ENCODE measurements around the gene AKAP11. TPM values are rescaled to one million over a fixed set of nuclear protein-coding genes. Genes with fewer than 3 reads are reported as not detected.

Gene AKAP11
- total RNA-seq, 1 donor from 2014 or later, result 30.6 TPM

DNA sequence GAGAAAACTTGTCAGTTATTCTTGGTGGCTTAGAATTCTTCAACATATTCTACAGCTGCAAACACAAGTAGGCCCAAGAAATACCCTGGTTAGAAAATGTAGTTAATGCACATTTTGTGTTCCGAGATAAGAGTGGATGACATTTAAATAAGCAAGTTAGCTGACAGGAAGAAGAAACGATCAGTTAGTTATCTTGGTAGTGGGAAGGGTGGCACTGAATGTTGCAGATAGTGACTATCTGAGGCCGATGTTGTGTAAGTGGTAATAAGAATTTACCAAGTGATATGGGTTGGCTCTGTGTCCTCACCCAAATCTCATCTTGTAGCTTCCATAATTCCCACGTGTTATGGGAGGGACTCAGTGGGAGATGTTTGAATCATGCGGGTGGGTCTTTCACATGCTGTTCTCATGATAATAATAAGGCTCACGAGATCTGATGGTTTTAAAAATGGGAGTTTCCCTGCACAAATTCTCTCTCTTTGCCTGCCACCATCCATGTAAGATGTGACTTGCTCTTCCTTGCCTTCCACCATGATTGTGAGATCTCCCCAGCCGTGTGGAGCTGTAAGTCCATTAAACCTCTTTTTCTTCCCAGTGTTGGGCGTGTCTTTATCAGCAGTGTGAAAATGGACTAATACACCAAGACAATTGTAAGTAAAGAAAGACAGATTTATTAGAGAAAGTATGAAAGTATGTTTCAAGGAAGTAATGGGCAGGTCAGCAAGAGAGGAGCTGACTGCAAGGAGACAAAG, 10.9 kb upstream of the AKAP11 start:
- no peak for DNase-seq (ENCODE audit: low spot score, unreplicated experiment)
- H3K27me3 Mint-ChIP-seq, result no peaks in the 10 kb centered on the region
- H3K36me3 Mint-ChIP-seq (ENCODE audit: insufficient read depth), result peaks cover 2% of the 10 kb centered on the region
- H3K4me1 Mint-ChIP-seq (ENCODE audit: low read depth), result no peaks in the 10 kb centered on the region
- H3K27ac Mint-ChIP-seq, result no peak overlapping the region
- H3K9me3 Mint-ChIP-seq (ENCODE audit: low read depth), result peaks cover 12% of the 10 kb centered on the region
- no peak overlapping the region for H3K4me3 Mint-ChIP-seq (ENCODE audit: low read depth)
- TF ChIP-seq, protein P1, sequence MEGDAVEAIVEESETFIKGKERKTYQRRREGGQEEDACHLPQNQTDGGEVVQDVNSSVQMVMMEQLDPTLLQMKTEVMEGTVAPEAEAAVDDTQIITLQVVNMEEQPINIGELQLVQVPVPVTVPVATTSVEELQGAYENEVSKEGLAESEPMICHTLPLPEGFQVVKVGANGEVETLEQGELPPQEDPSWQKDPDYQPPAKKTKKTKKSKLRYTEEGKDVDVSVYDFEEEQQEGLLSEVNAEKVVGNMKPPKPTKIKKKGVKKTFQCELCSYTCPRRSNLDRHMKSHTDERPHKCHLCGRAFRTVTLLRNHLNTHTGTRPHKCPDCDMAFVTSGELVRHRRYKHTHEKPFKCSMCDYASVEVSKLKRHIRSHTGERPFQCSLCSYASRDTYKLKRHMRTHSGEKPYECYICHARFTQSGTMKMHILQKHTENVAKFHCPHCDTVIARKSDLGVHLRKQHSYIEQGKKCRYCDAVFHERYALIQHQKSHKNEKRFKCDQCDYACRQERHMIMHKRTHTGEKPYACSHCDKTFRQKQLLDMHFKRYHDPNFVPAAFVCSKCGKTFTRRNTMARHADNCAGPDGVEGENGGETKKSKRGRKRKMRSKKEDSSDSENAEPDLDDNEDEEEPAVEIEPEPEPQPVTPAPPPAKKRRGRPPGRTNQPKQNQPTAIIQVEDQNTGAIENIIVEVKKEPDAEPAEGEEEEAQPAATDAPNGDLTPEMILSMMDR (IDR thresholded peaks at IDR 0.05; ENCODE audit: unreplicated experiment), result no peak

DNA sequence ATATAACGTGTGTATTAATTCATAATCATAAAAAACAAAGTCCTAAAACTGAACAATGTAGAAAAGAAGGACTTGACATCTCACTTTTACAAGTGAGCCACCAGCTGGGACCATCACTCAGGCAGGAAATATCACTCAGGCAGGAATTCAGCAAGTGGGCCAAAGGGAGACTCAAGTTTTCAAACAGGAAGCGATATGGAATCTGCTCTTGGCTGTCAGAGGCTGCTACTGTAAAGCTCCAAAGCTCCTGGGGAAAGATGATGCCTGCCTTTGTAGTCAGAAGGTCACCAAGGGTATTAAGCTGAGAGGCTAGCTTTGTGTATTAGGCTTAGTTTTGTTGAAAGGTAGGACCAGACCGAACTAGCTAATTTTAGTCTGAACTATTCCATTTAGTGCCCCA, 5.5 kb upstream of the AKAP11 start:
- Mint-ChIP-seq H3K4me3 (ENCODE audit: low read depth) (no peak overlapping the region), H3K9me3 (ENCODE audit: low read depth) (peaks cover 15% of the 10 kb centered on the region), H3K27me3 (peaks cover 3% of the 10 kb centered on the region), H3K36me3 (ENCODE audit: insufficient read depth) (peaks cover 9% of the 10 kb centered on the region), H3K27ac (no peak overlapping the region), H3K4me1 (ENCODE audit: low read depth) (peaks cover 3% of the 10 kb centered on the region)
- no peak for DNase-seq (ENCODE audit: low spot score, unreplicated experiment)
- TF ChIP-seq, protein P1 (IDR thresholded peaks at IDR 0.05; ENCODE audit: unreplicated experiment), result no peak

DNA sequence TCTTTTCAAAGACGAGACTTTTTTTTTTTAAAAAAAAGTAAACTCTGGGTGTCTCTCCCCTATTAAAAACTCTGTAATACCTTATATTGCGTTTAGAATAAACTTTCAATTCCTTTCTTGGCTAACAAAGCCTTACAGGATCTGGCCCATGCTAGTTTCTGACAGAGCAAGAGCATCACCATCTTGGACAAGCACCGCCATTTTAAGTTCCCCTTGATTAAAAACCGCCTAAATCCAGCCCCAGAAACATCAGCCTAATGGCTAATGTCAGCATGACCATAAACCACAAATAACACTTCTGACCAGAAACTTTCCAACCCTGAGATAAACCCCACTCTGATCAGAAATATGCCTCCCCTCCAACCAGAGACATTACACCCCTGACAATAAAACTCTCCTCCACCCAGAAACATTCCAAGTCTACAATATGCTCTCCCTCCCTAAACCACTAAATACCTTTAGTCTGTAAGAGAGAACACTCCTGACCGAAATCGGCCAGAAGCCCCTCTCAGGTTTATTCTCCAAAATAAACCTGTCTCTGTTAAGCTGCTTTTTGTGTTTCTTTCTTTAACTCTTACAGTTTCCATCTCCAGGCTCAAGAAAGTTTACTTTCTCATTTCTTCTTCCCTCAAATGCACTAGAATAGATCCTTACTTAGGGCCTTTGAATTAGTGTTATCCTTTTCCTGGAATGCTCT, 1.6 kb upstream of the AKAP11 start:
- H3K27me3 Mint-ChIP-seq, result peaks cover 3% of the 10 kb centered on the region
- peaks cover 9% of the 10 kb centered on the region for H3K36me3 Mint-ChIP-seq (ENCODE audit: insufficient read depth)
- H3K27ac Mint-ChIP-seq, result no peak overlapping the region
- TF ChIP-seq, protein P1 (IDR thresholded peaks at IDR 0.05; ENCODE audit: unreplicated experiment), result no peak
- peak overlapping the region; percentile 98 for H3K4me3 Mint-ChIP-seq (ENCODE audit: low read depth)
- H3K4me1 Mint-ChIP-seq (ENCODE audit: low read depth), result peaks cover 19% of the 10 kb centered on the region
- peaks cover 13% of the 10 kb centered on the region for H3K9me3 Mint-ChIP-seq (ENCODE audit: low read depth)
- no peak for DNase-seq (ENCODE audit: low spot score, unreplicated experiment)

DNA sequence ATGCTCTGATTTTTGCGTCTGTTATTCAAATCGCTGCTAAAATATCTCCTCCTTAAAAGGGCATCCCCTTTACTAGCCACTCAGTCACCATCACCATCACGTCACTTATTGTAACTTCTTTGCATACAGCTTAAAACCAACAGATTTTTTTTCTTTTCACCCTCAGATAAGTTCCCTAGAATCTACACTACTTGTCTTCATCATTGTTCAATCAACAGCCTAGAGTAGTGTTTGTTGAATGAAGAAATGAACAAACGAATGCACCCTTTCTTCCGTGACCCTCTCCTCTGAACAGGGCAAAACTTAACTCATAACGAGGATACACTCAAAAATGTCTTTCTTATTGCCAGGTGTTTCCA, 1.1 kb upstream of the AKAP11 start:
- TF ChIP-seq, protein P1 (IDR thresholded peaks at IDR 0.05; ENCODE audit: unreplicated experiment), result no peak
- Mint-ChIP-seq H3K27ac (peak overlapping the region; percentile 90), H3K36me3 (ENCODE audit: insufficient read depth) (peaks cover 9% of the 10 kb centered on the region), H3K4me3 (ENCODE audit: low read depth) (peak overlapping the region; percentile 98), H3K27me3 (peaks cover 3% of the 10 kb centered on the region), H3K4me1 (ENCODE audit: low read depth) (peaks cover 19% of the 10 kb centered on the region), H3K9me3 (ENCODE audit: low read depth) (peaks cover 13% of the 10 kb centered on the region)
- DNase-seq (ENCODE audit: low spot score, unreplicated experiment), result no peak

DNA sequence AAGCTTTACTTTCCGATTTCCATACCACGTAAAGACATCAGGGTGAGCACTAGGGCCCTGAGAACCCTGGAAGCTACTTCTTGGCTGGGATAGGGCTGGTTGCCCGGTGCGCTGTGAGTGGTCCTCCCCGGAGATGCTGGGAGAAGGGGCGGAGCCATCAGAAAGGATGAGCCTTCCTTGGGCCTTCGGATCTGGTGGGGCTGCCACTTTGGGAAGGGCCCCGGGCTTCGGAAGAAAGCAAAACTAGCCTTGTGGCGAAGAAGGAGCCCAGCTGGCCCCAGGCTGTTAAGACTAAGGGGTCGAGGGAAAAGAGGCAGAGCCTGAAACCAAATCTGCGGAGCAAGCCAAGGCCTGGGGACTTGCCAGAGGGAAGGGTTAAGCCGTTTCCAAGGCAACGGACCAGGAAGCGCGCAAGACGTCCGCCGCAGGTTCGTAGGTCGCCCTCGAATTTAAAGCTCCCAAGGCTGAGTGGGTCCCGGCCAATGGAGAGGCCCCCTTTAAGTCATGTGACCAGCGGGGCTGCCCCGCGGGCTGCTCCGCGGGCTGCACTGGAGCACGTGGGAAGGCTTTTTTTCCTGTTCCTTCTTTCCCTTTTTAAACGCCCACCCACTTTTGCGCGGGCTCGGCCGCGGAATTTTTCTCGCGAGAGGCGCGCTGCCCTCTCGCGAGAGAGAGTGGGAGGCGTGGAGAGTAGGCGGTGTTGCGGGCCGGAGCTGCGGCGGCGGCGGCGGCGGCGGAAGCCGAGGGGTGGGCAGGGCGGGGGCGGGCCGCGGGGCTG, 426 bp upstream of the AKAP11 start:
- Mint-ChIP-seq H3K27me3 (peaks cover 3% of the 10 kb centered on the region), H3K4me1 (ENCODE audit: low read depth) (peaks cover 19% of the 10 kb centered on the region), H3K27ac (peak overlapping the region; percentile 90), H3K36me3 (ENCODE audit: insufficient read depth) (peaks cover 9% of the 10 kb centered on the region), H3K9me3 (ENCODE audit: low read depth) (peaks cover 13% of the 10 kb centered on the region), H3K4me3 (ENCODE audit: low read depth) (peak overlapping the region; percentile 98)
- peak; percentile 79 for DNase-seq (ENCODE audit: low spot score, unreplicated experiment)
- TF ChIP-seq, protein P1 (IDR thresholded peaks at IDR 0.05; ENCODE audit: unreplicated experiment), result no peak

Data from progenitor cell of endocrine pancreas (in vitro differentiated cells).